Progenitor cell of endocrine pancreas (in vitro differentiated cells): ENCODE measurements around the gene ARMC2. TPM values are rescaled to one million over a fixed set of nuclear protein-coding genes. Genes with fewer than 3 reads are reported as not detected.

Experiments
- DNase-seq: peaks from one replicate; pipeline ENCODE4 v3.0.0; 2021; ENCODE audit warnings: low spot score; ENCODE audit not compliant: unreplicated experiment
- H3K27ac Mint-ChIP-seq: 2 replicates; pipeline ENCODE4 v1.8.0; 2021; ENCODE audit warnings: mild to moderate bottlenecking, moderate library complexity, mixed read lengths
- H3K27me3 Mint-ChIP-seq: 2 replicates; pipeline ENCODE4 v1.8.0; 2021; ENCODE audit warnings: mixed read lengths
- H3K36me3 Mint-ChIP-seq: 2 replicates; pipeline ENCODE4 v1.8.0; 2022; ENCODE audit warnings: mixed read lengths; ENCODE audit not compliant: insufficient read depth
- H3K4me1 Mint-ChIP-seq: 2 replicates; pipeline ENCODE4 v1.8.0; 2021; ENCODE audit warnings: low read depth, mixed read lengths
- H3K4me3 Mint-ChIP-seq: 2 replicates; pipeline ENCODE4 v1.8.0; 2021; ENCODE audit warnings: low read depth, mild to moderate bottlenecking, moderate library complexity, mixed read lengths
- H3K9me3 Mint-ChIP-seq: 2 replicates; pipeline ENCODE4 v1.8.0; 2021; ENCODE audit warnings: low read depth, mixed read lengths
- CTCF ChIP-seq: fragments of 200-600 bp; sonication (generic); IDR thresholded peaks from one replicate; pipeline ENCODE4 v1.5.0; 2021; ENCODE audit warnings: antibody characterized with exemption, mild to moderate bottlenecking; ENCODE audit not compliant: unreplicated experiment
- total RNA-seq: library from RNA; stranded (reverse); gene quantifications from 2 replicates; pipeline ENCODE4 v1.2.1, GENCODE V29; 2021

Gene ARMC2
- total RNA-seq, 1 donor from 2014 or later, result 16.5 TPM

- Mint-ChIP-seq H3K9me3 (peaks cover 4% of the 10 kb centered on the region), H3K4me3 (no peak overlapping the region), H3K27ac (no peak overlapping the region), H3K36me3 (no peaks in the 10 kb centered on the region), H3K27me3 (peaks cover 6% of the 10 kb centered on the region), H3K4me1 (peaks cover 18% of the 10 kb centered on the region)
- DNase-seq, result no peak
- no peak for TF ChIP-seq CTCF
Measured at GRCh38 chr6:108940741-108941140, 92.5 kb downstream of the ARMC2 start.

- peaks cover 4% of the 10 kb centered on the region for H3K9me3 Mint-ChIP-seq
- H3K4me3 Mint-ChIP-seq, result no peak overlapping the region
- no peaks in the 10 kb centered on the region for H3K36me3 Mint-ChIP-seq
- no peak overlapping the region for H3K27ac Mint-ChIP-seq
- H3K4me1 Mint-ChIP-seq, result peaks cover 19% of the 10 kb centered on the region
- no peak for DNase-seq
- no peak for TF ChIP-seq CTCF
- H3K27me3 Mint-ChIP-seq, result peaks cover 10% of the 10 kb centered on the region
Measured at GRCh38 chr6:108941281-108941680, 93.1 kb downstream of the ARMC2 start.

GRCh38 chr6:108941859-108942258 lies 93.6 kb downstream of the ARMC2 start:
- Mint-ChIP-seq H3K4me1 (peaks cover 25% of the 10 kb centered on the region), H3K27me3 (peaks cover 13% of the 10 kb centered on the region), H3K9me3 (peaks cover 4% of the 10 kb centered on the region), H3K36me3 (no peaks in the 10 kb centered on the region), H3K27ac (no peak overlapping the region), H3K4me3 (no peak overlapping the region)
- no peak for DNase-seq
- no peak for TF ChIP-seq CTCF

DNA sequence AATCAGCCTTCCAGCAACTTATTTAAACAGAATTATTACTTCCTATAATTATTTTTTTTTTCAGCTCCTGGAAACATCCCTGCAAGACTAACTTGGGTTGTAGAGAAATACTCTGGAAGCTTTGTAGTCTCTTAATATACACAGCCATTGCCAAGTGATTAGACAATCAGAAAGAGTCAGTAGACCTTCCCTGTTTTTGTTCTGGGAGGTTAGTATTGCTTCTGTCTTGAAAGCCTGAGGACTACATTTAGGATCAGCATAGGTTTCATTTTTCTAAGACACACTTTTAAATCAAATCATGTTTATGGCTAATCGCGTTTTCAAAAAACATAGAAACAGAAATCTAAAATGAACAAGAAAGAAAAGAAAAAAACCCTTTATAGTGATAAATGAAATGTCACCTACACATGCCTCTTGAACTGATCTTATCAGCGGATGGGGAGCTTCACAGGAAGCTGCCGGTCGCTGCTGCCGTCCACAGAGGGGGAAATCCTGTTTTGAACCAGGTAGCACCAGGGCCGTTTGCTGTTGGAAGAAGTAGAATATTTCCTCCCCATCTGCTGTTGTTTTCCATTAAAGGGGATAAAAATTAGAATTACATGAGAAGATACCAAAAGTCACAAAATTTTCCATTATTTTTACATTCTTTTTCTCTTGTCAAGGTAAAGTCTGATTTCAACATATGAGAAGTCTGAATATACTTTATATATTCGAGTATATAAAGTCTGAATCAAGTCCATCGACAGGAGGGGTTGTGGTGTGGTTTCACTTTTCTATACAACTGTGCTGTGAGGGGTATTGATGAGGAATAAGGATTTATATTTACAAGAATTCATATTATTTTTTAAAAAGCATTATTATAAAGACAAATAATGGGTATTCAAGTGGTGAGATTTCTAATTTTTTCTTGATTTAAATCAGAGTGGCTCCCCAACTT lies 94.6 kb downstream of the ARMC2 start:
- H3K4me1 Mint-ChIP-seq, result peaks cover 29% of the 10 kb centered on the region
- no peak for DNase-seq
- no peak for TF ChIP-seq CTCF
- peaks cover 4% of the 10 kb centered on the region for H3K9me3 Mint-ChIP-seq
- H3K4me3 Mint-ChIP-seq, result no peak overlapping the region
- H3K36me3 Mint-ChIP-seq, result no peaks in the 10 kb centered on the region
- H3K27ac Mint-ChIP-seq, result no peak overlapping the region
- H3K27me3 Mint-ChIP-seq, result peaks cover 15% of the 10 kb centered on the region

GRCh38 chr6:108944071-108944470 lies 95.8 kb downstream of the ARMC2 start:
- peaks cover 29% of the 10 kb centered on the region for H3K4me1 Mint-ChIP-seq
- DNase-seq, result no peak
- peaks cover 15% of the 10 kb centered on the region for H3K27me3 Mint-ChIP-seq
- peaks cover 4% of the 10 kb centered on the region for H3K9me3 Mint-ChIP-seq
- no peak overlapping the region for H3K4me3 Mint-ChIP-seq
- TF ChIP-seq CTCF, result no peak
- no peaks in the 10 kb centered on the region for H3K36me3 Mint-ChIP-seq
- H3K27ac Mint-ChIP-seq, result no peak overlapping the region
